SIG-M5 (cell line): ENCODE measurements around the gene ZNF177.

Experiments used
- DNase-seq: peaks from one replicate; lab custom pipeline; 2025; lab: John Stamatoyannopoulos, UW

ZNF177 gene

GRCh38 chr19:9430444-9430843, 67.6 kb downstream of the ZNF177 start:
- DNase-seq, result no peak

GRCh38 chr19:9431475-9431874, 68.7 kb downstream of the ZNF177 start:
- DNase-seq, result no peak
